Neural cell (in vitro differentiated cells): ENCODE results near the gene MRPL58.

Experiments
- CTCF ChIP-seq: fragments of 450-650 bp; IDR thresholded peaks from 2 replicates; pipeline ENCODE4 v1.5.1; 2014; ENCODE audit warnings: antibody characterized with exemption, mild to moderate bottlenecking, moderate library complexity; ENCODE audit not compliant: poor library complexity, severe bottlenecking
- EP300 ChIP-seq: fragments of 450-650 bp; conservative IDR thresholded peaks from 2 replicates; pipeline ENCODE4 v1.6.1; 2014; ENCODE audit warnings: antibody characterized with exemption, mild to moderate bottlenecking, moderate library complexity; ENCODE audit not compliant: poor library complexity, severe bottlenecking
- EZH2 ChIP-seq: fragments of 200-600, 300-800 bp; shearing (Covaris generic), sonication (generic); IDR thresholded peaks from 2 replicates; pipeline ENCODE4 v1.6.1; 2014; ENCODE audit warnings: antibody characterized with exemption, low read length, borderline replicate concordance, mild to moderate bottlenecking; ENCODE audit not compliant: insufficient read depth, poor library complexity, severe bottlenecking
- MXI1 ChIP-seq: fragments of 450-650 bp; conservative IDR thresholded peaks from 2 replicates; pipeline ENCODE4 v1.6.1; 2014; ENCODE audit warnings: antibody characterized with exemption, mild to moderate bottlenecking; ENCODE audit not compliant: poor library complexity, severe bottlenecking
- POLR2AphosphoS5 ChIP-seq: IDR thresholded peaks from 2 replicates; pipeline ENCODE4 v1.6.1; 2012
- RAD21 ChIP-seq: fragments of 450-650 bp; conservative IDR thresholded peaks from 2 replicates; pipeline ENCODE4 v1.6.1; 2014; ENCODE audit warnings: antibody characterized with exemption, mild to moderate bottlenecking, moderate library complexity
- REST ChIP-seq: IDR thresholded peaks from 2 replicates; pipeline ENCODE4 v1.6.1; 2012; ENCODE audit warnings: borderline replicate concordance
- SMC3 ChIP-seq: fragments of 450-650 bp; conservative IDR thresholded peaks from 2 replicates; pipeline ENCODE4 v1.6.1; 2014; ENCODE audit warnings: antibody characterized with exemption, mild to moderate bottlenecking, moderate library complexity; ENCODE audit not compliant: poor library complexity
- TAF1 ChIP-seq: IDR thresholded peaks from 2 replicates; pipeline ENCODE4 v1.6.1; 2012; ENCODE audit warnings: low read depth

DNA sequence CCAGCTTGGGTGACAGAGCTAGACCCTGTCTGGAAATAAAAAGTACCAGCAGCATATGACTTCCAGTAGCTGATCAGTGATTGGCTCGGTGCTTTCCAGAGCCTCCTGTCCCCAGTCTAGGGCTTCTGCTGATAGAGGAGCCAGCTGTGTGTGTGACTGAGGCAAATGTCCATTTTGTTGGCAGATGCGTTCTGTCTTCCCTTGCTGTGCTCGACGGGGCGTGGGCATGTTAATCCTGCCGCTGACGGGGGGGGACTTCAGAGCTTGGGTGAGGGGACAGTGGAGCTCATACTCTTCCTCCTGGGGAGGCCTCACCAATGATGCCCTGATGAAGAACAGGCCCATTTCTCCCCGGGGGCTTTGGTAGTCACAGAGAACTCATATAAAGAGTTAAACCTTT lies 49.1 kb downstream of the MRPL58 start:
- TF ChIP-seq CTCF (no peak), POLR2AphosphoS5 (no peak), REST (no peak), SMC3 (no peak), EP300 (no peak), EZH2 (no peak), MXI1 (no peak), RAD21 (no peak), TAF1 (no peak)
